ENCODE data around the gene SCAMP4. TPM values are rescaled to one million over a fixed set of nuclear protein-coding genes. Genes with fewer than 3 reads are reported as not detected.
A peak's percentile ranks its signal among the peaks of the same experiment; 100 is the strongest.

Gene SCAMP4
- total and polyA plus RNA-seq, 2 of the 13 experiments (the other 11 are each of a cell fraction or from before 2014, with no cell fraction given): 10.7 to 13.7 TPM

DNA sequence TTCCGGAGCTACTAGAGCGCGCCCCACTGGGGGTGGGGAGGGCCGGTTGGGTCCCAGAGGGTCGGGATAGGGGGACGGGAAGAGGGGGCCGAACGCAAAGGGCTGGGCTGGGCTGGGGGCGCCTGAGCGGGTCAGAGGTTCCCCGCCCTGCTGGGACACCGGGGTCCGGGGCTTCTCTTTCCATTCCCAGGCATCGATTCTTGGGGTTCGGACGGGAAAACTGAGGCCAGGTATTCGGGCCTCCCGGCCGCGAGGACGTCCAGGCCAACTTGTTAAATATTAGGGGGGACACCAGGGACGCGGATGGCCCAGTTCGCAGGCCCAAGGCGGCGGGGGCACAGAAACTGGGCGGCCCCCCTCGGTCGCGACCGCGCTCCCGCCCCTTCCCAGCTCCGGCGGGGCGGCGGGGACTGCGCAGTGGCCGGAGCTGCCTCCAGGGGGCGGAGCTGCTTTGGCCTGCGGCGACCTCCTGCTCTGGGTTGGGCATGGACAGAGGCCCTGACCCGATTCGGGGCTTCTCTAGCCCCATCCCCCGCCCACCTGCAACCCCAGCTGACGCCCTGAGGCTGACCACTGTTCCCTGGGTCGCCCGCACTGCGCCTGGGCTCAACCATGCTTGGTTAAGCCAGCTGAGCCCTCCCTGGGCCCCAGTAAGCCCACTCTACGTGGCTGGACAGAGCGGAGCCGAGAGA lies 40.6 kb upstream of the SCAMP4 start (continued):
- TF ChIP-seq E2F5 (CRISPR knock-in tag; conservative IDR thresholded peaks at IDR 0.05) (no peak), ZSCAN20 (CRISPR knock-in tag; IDR thresholded peaks at IDR 0.05; ENCODE audit: borderline replicate concordance) (no peak), SKI (IDR thresholded peaks at IDR 0.05; ENCODE audit: partially characterized antibody) (peak; percentile 66), HES4 (CRISPR knock-in tag; IDR thresholded peaks at IDR 0.05; ENCODE audit: borderline replicate concordance) (peak; percentile 4; the same call in 1 of the 2 replicates), KAT2B (IDR thresholded peaks at IDR 0.05; ENCODE audit: borderline replicate concordance, low read depth, low read length) (no peak), ZSCAN12 (CRISPR knock-in tag; IDR thresholded peaks at IDR 0.05) (no peak), HNRNPK (IDR thresholded peaks at IDR 0.05; ENCODE audit: low read depth, low read length, poor library complexity, severe bottlenecking) (peak; percentile 46), ZNF564 (CRISPR knock-in tag; IDR thresholded peaks at IDR 0.05) (no peak), ZNF577 (CRISPR knock-in tag; IDR thresholded peaks at IDR 0.05; ENCODE audit: borderline replicate concordance, low read depth) (no peak), GLI4 (CRISPR knock-in tag; IDR thresholded peaks at IDR 0.05; ENCODE audit: borderline replicate concordance) (no peak), KDM5B (CRISPR knock-in tag; IDR thresholded peaks at IDR 0.05; ENCODE audit: borderline replicate concordance) (no peak), AHDC1 (CRISPR knock-in tag; IDR thresholded peaks at IDR 0.05; ENCODE audit: borderline replicate concordance) (no peak), SETDB1 (CRISPR knock-in tag; IDR thresholded peaks at IDR 0.05; ENCODE audit: borderline replicate concordance) (no peak), FOXJ3 (CRISPR knock-in tag; IDR thresholded peaks at IDR 0.05; ENCODE audit: borderline replicate concordance) (no peak)
- TF ChIP-seq, protein P1, sequence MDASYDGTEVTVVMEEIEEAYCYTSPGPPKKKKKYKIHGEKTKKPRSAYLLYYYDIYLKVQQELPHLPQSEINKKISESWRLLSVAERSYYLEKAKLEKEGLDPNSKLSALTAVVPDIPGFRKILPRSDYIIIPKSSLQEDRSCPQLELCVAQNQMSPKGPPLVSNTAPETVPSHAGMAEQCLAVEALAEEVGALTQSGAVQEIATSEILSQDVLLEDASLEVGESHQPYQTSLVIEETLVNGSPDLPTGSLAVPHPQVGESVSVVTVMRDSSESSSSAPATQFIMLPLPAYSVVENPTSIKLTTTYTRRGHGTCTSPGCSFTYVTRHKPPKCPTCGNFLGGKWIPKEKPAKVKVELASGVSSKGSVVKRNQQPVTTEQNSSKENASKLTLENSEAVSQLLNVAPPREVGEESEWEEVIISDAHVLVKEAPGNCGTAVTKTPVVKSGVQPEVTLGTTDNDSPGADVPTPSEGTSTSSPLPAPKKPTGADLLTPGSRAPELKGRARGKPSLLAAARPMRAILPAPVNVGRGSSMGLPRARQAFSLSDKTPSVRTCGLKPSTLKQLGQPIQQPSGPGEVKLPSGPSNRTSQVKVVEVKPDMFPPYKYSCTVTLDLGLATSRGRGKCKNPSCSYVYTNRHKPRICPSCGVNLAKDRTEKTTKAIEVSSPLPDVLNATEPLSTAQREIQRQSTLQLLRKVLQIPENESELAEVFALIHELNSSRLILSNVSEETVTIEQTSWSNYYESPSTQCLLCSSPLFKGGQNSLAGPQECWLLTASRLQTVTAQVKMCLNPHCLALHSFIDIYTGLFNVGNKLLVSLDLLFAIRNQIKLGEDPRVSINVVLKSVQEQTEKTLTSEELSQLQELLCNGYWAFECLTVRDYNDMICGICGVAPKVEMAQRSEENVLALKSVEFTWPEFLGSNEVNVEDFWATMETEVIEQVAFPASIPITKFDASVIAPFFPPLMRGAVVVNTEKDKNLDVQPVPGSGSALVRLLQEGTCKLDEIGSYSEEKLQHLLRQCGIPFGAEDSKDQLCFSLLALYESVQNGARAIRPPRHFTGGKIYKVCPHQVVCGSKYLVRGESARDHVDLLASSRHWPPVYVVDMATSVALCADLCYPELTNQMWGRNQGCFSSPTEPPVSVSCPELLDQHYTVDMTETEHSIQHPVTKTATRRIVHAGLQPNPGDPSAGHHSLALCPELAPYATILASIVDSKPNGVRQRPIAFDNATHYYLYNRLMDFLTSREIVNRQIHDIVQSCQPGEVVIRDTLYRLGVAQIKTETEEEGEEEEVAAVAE (CRISPR knock-in tag; IDR thresholded peaks at IDR 0.05; ENCODE audit: borderline replicate concordance): no peak
- TF ChIP-seq, protein P2, sequence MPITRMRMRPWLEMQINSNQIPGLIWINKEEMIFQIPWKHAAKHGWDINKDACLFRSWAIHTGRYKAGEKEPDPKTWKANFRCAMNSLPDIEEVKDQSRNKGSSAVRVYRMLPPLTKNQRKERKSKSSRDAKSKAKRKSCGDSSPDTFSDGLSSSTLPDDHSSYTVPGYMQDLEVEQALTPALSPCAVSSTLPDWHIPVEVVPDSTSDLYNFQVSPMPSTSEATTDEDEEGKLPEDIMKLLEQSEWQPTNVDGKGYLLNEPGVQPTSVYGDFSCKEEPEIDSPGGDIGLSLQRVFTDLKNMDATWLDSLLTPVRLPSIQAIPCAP (CRISPR knock-in tag; IDR thresholded peaks at IDR 0.05; ENCODE audit: low read depth): no peak

Measured in HepG2 (cell line).